Measurements from ENCODE around the gene COL23A1.
A peak's percentile ranks its signal among the peaks of the same experiment; 100 is the strongest.
"Not testable (repeated sequence)": the region's sequence is repeated elsewhere in the genome, so short reads cannot be mapped to it uniquely, and the experiment has no call there.

Gene COL23A1

DNA sequence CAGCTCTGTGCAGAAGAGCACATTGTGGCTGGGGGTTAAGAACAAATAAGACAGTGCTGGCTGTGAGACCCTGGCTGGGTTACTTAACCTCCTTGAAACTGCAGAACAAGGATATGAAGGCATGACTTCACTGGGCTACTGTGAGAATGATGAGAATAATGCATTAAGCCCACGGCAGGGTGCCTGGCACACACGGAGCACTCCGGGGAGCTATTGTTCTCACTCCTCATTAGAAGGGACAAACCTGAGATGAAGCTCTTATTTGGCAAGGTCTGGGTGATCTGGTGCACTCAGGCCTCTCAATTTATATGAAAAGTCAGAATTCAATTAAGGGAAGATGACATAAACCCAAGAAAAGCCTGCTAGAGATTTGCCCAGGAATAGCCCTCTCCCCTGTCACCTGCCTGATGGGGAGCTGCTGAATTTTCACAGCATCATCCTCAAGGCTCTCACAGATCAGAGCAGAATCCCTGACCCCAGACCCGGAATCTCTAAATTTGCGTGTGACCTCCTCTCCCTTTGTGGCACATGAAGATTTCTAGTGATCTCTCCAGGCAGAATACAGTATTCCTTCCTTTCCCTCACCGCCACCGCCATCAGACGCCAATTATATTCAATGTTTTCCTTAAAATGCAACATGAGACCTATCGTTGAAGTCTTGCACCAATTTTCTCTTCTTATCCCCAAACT lies 102.1 kb downstream of the COL23A1 start:
- H3K9me3 ChIP-seq (replicated peaks; ENCODE audit: insufficient read depth, low read length), result no peaks in the 10 kb centered on the region
- H3K79me2 ChIP-seq (ENCODE audit: low read length), result no peaks in the 10 kb centered on the region
- H3K9me2 ChIP-seq (replicated peaks; ENCODE audit: insufficient read depth, low read length), result no peaks in the 10 kb centered on the region
- no peak for DNase-seq
- no peaks in the 10 kb centered on the region for H4K20me1 ChIP-seq (ENCODE audit: insufficient read depth, low read length)
- H3K36me3 ChIP-seq (replicated peaks; ENCODE audit: insufficient read depth, low read length), result no peaks in the 10 kb centered on the region
- H3K27me3 ChIP-seq (replicated peaks; ENCODE audit: insufficient read depth, low read length), result peaks cover 28% of the 10 kb centered on the region
- H3K27ac ChIP-seq (ENCODE audit: low read length), result no peak overlapping the region
- no peak overlapping the region for H2AFZ ChIP-seq (ENCODE audit: low read length)
- no peak overlapping the region for H3K4me2 ChIP-seq (ENCODE audit: low read depth, low read length)
- no peak overlapping the region for H3K4me3 ChIP-seq (ENCODE audit: low read length)
- TF ChIP-seq EZH2phosphoT487 (IDR thresholded peaks at IDR 0.05; ENCODE audit: low read length), result no peak
- TF ChIP-seq, protein P1, sequence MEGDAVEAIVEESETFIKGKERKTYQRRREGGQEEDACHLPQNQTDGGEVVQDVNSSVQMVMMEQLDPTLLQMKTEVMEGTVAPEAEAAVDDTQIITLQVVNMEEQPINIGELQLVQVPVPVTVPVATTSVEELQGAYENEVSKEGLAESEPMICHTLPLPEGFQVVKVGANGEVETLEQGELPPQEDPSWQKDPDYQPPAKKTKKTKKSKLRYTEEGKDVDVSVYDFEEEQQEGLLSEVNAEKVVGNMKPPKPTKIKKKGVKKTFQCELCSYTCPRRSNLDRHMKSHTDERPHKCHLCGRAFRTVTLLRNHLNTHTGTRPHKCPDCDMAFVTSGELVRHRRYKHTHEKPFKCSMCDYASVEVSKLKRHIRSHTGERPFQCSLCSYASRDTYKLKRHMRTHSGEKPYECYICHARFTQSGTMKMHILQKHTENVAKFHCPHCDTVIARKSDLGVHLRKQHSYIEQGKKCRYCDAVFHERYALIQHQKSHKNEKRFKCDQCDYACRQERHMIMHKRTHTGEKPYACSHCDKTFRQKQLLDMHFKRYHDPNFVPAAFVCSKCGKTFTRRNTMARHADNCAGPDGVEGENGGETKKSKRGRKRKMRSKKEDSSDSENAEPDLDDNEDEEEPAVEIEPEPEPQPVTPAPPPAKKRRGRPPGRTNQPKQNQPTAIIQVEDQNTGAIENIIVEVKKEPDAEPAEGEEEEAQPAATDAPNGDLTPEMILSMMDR (IDR thresholded peaks at IDR 0.05; ENCODE audit: low read length), result no peak
- no peaks in the 10 kb centered on the region for H3K4me1 ChIP-seq (ENCODE audit: low read length)
- H3F3A ChIP-seq (ENCODE audit: insufficient read depth, low read length), result no peaks in the 10 kb centered on the region
- no peak overlapping the region for H3K9ac ChIP-seq (ENCODE audit: low read length)

DNA sequence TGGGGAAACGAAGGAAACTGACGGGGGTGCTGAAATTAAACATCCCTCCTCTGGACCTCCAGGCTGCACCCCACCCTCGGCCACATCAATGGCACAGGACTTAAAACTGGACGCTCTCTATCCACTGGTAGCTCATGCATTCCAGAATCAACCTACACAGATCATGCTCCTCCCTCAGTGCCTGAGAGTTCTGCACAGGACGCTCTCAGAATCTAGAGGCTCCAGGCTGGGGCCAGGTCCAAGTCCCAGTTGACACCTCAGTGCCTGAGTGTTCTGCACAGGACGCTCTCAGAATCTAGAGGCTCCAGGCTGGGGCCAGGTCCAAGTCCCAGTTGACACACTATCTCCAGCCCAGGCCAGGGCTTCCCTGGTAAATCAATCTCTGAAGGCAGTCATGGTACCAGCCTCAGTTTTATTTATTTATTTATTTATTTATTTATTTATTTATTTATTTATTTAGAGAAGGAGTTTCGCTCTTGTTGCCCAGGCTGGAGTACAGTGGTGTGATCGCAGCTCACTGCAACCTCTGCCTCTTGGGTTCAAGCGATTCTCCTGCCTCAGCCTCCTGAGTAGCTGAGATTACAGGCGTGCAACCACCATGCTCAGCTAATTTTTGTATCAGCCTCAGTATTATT lies 103.2 kb downstream of the COL23A1 start:
- not testable (repeated sequence) for H3K4me3 ChIP-seq (ENCODE audit: low read length); H3K4me1 ChIP-seq (ENCODE audit: low read length); H3K27ac ChIP-seq (ENCODE audit: low read length); H3K36me3 ChIP-seq (replicated peaks; ENCODE audit: insufficient read depth, low read length); H3K9me3 ChIP-seq (replicated peaks; ENCODE audit: insufficient read depth, low read length); H3K9ac ChIP-seq (ENCODE audit: low read length); H2AFZ ChIP-seq (ENCODE audit: low read length); H3K4me2 ChIP-seq (ENCODE audit: low read depth, low read length); H4K20me1 ChIP-seq (ENCODE audit: insufficient read depth, low read length); DNase-seq; H3K9me2 ChIP-seq (replicated peaks; ENCODE audit: insufficient read depth, low read length); H3K79me2 ChIP-seq (ENCODE audit: low read length); H3F3A ChIP-seq (ENCODE audit: insufficient read depth, low read length)
- H3K27me3 ChIP-seq (replicated peaks; ENCODE audit: insufficient read depth, low read length), result peaks cover 38% of the 10 kb centered on the region

DNA sequence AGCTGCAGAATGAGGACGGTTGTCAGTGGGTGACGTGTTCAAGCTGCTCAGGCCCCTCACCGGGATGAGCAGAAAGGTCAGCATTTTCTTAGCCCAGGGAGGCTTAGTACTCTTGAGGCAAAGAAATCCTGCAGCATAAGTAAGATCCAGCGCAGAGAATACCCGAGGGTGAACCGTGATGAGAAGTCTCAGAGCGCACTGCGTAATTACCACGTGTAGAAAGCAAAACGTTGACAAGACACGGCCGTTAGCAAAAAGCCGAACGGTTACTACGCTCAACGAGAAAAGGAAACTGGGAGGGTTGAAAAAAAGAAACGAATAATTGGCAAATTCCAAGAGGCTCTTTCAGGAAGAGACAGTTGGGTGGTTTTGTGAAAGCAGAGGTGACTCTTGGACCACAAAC lies 104.0 kb downstream of the COL23A1 start:
- H4K20me1 ChIP-seq (ENCODE audit: insufficient read depth, low read length), result no peaks in the 10 kb centered on the region
- peaks cover 40% of the 10 kb centered on the region for H3K27me3 ChIP-seq (replicated peaks; ENCODE audit: insufficient read depth, low read length)
- no peak overlapping the region for H3K27ac ChIP-seq (ENCODE audit: low read length)
- no peak for DNase-seq
- H3K36me3 ChIP-seq (replicated peaks; ENCODE audit: insufficient read depth, low read length), result no peaks in the 10 kb centered on the region
- H3K79me2 ChIP-seq (ENCODE audit: low read length), result no peaks in the 10 kb centered on the region
- no peak overlapping the region for H3K9ac ChIP-seq (ENCODE audit: low read length)
- no peaks in the 10 kb centered on the region for H3K9me3 ChIP-seq (replicated peaks; ENCODE audit: insufficient read depth, low read length)
- H3K4me1 ChIP-seq (ENCODE audit: low read length), result no peaks in the 10 kb centered on the region
- no peak for TF ChIP-seq EZH2 (optimal IDR thresholded peaks at IDR 0.05; ENCODE audit: low read depth, low read length)
- TF ChIP-seq, protein P1 (IDR thresholded peaks at IDR 0.05; ENCODE audit: low read length), result no peak
- no peak for TF ChIP-seq EZH2phosphoT487 (IDR thresholded peaks at IDR 0.05; ENCODE audit: low read length)
- H3F3A ChIP-seq (ENCODE audit: insufficient read depth, low read length), result no peaks in the 10 kb centered on the region
- H3K9me2 ChIP-seq (replicated peaks; ENCODE audit: insufficient read depth, low read length), result no peaks in the 10 kb centered on the region
- H2AFZ ChIP-seq (ENCODE audit: low read length), result no peak overlapping the region
- no peak overlapping the region for H3K4me2 ChIP-seq (ENCODE audit: low read depth, low read length)
- no peak overlapping the region for H3K4me3 ChIP-seq (ENCODE audit: low read length)

DNA sequence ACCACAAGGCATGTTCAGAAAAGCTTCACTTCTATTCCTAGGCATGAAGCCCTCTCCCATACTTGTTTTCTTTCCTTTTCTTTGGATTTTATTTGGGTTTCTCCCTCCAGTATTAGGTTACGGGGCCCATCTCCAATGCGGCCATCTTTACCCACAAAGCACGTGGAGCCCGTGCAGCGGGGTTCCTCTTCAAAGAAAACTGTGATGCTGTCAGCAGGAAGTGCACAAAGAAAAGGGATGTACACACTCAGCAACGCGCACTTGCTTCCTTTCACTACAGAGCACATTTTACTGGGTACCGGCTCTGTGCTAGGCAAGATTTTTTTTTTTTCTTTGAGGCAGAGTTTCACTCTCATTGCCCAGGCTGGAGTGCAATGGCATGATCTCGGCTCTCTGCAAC lies 106.6 kb downstream of the COL23A1 start:
- Histone ChIP-seq H3K4me2 (ENCODE audit: low read depth, low read length) (no peak overlapping the region), H3K9ac (ENCODE audit: low read length) (no peak overlapping the region), H3F3A (ENCODE audit: insufficient read depth, low read length) (no peaks in the 10 kb centered on the region), H4K20me1 (ENCODE audit: insufficient read depth, low read length) (no peaks in the 10 kb centered on the region), H3K27ac (ENCODE audit: low read length) (no peak overlapping the region), H3K27me3 (replicated peaks; ENCODE audit: insufficient read depth, low read length) (peaks cover 47% of the 10 kb centered on the region), H3K36me3 (replicated peaks; ENCODE audit: insufficient read depth, low read length) (no peaks in the 10 kb centered on the region), H3K4me1 (ENCODE audit: low read length) (no peaks in the 10 kb centered on the region), H3K9me2 (replicated peaks; ENCODE audit: insufficient read depth, low read length) (no peaks in the 10 kb centered on the region), H3K79me2 (ENCODE audit: low read length) (no peaks in the 10 kb centered on the region), H2AFZ (ENCODE audit: low read length) (no peak overlapping the region), H3K9me3 (replicated peaks; ENCODE audit: insufficient read depth, low read length) (no peaks in the 10 kb centered on the region), H3K4me3 (ENCODE audit: low read length) (no peak overlapping the region)
- peak; percentile 26 for DNase-seq
- TF ChIP-seq, protein P1 (IDR thresholded peaks at IDR 0.05; ENCODE audit: low read length), result no peak
- no peak for TF ChIP-seq EZH2 (optimal IDR thresholded peaks at IDR 0.05; ENCODE audit: low read depth, low read length)
- TF ChIP-seq EZH2phosphoT487 (IDR thresholded peaks at IDR 0.05; ENCODE audit: low read length), result no peak

Measured in MM.1S (cell line).